Hepatocyte (in vitro differentiated cells): Measurements from ENCODE around the gene SUGCT. TPM values are rescaled to one million over a fixed set of nuclear protein-coding genes. Genes with fewer than 3 reads are reported as not detected.

ENCODE experiments used
- DNase-seq: peaks from one replicate; pipeline ENCODE4 v3.0.0-alpha.2; 2016; ENCODE audit warnings: low spot score
- H2AFZ ChIP-seq: fragments of 200-600 bp; sonication (generic); 2 replicates; pipeline ENCODE4 v1.6.0; 2016; ENCODE audit warnings: antibody characterized with exemption, mild to moderate bottlenecking
- H3K27ac ChIP-seq: fragments of 200-600 bp; sonication (generic); 2 replicates; pipeline ENCODE4 v1.5.1; 2016; ENCODE audit warnings: mild to moderate bottlenecking
- H3K27me3 ChIP-seq: fragments of 200-600 bp; sonication (generic); 2 replicates; pipeline ENCODE4 v1.6.1; 2016
- H3K36me3 ChIP-seq: fragments of 200-600 bp; sonication (generic); replicated peaks from 2 replicates; pipeline ENCODE4 v1.5.1; 2016; ENCODE audit warnings: low read depth; ENCODE audit not compliant: insufficient read depth
- H3K4me1 ChIP-seq: fragments of 200-600 bp; sonication (generic); 2 replicates; pipeline ENCODE4 v1.5.1; 2016; ENCODE audit warnings: mild to moderate bottlenecking, moderate library complexity; ENCODE audit not compliant: insufficient read depth
- H3K4me2 ChIP-seq: fragments of 200-600 bp; sonication (generic); 2 replicates; pipeline ENCODE4 v1.6.0; 2016
- H3K4me3 ChIP-seq: fragments of 200-600 bp; sonication (generic); 2 replicates; pipeline ENCODE4 v1.5.1; 2016; ENCODE audit warnings: mild to moderate bottlenecking
- H3K79me2 ChIP-seq: fragments of 200-600 bp; sonication (generic); 2 replicates; pipeline ENCODE4 v1.6.0; 2017; ENCODE audit warnings: mild to moderate bottlenecking
- H3K9me2 ChIP-seq: fragments of 200-600 bp; sonication (generic); replicated peaks from 2 replicates; pipeline ENCODE4 v1.6.0; 2017; ENCODE audit warnings: mild to moderate bottlenecking; ENCODE audit not compliant: insufficient read depth
- H3K9me3 ChIP-seq: fragments of 200-600 bp; sonication (generic); 2 replicates; pipeline ENCODE4 v1.5.1; 2016; ENCODE audit warnings: low read depth, mild to moderate bottlenecking
- H4K20me1 ChIP-seq: fragments of 200-600 bp; sonication (generic); 2 replicates; pipeline ENCODE4 v1.6.0; 2016; ENCODE audit warnings: mild to moderate bottlenecking; ENCODE audit not compliant: insufficient read depth, poor library complexity, severe bottlenecking
- EZH2 ChIP-seq: fragments of 200-600 bp; sonication (generic); IDR thresholded peaks from 2 replicates; pipeline ENCODE4 v1.6.1; 2016; ENCODE audit warnings: antibody characterized with exemption, mild to moderate bottlenecking, borderline replicate concordance
- EZH2phosphoT487 ChIP-seq: fragments of 200-600 bp; sonication (generic); IDR thresholded peaks from one replicate; pipeline ENCODE4 v1.6.1; 2018; ENCODE audit warnings: antibody characterized with exemption, mild to moderate bottlenecking, low read depth, moderate library complexity; ENCODE audit not compliant: unreplicated experiment, severe bottlenecking
- WGBS: methylation state at CpG from one replicate; pipeline ENCODE4 v1.1.6; 2016; ENCODE audit warnings: low lambda C conversion rate; ENCODE audit errors: missing lambda C conversion rate; 5-methylcytosine and 5-hydroxymethylcytosine counted together
- polyA plus RNA-seq: library from polyadenylated mRNA; unstranded; fragments of >200 nt; fragmentation: Nextera tagmentation; extraction: Ambion mirVana; gene quantifications from 2 replicates; pipeline ENCODE4 v1.2.1, GENCODE V29; 2016
- total RNA-seq: library from RNA; depleted of rRNA; stranded (reverse); fragments of >200 nt; gene quantifications from 2 replicates; pipeline ENCODE4 v1.2.3, GENCODE V29; 2014
- TF ChIP-seq, protein P1 (sequence below): fragments of 200-600 bp; sonication (generic); IDR thresholded peaks from 2 replicates; pipeline ENCODE4 v1.5.1; 2016; ENCODE audit warnings: antibody characterized with exemption, mild to moderate bottlenecking; ENCODE audit not compliant: poor library complexity

SUGCT gene
- total and polyA plus RNA-seq, 2 experiments from 2014 or later = 5.1 to 12.0 TPM

DNA sequence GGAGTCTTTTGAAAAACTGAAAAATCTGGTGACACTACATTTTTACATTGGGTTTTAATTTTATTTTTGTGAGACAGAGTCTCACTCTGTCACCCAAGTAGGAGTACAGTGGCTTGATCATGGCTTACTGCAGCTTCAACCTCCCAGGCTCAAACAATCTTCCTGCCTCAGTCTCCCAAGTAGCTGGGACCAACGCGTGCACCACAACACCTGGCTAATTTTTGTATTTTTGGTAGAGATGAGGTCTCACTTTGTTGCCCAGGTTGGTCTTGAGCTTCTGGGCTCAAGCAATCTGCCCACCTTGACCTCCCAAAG lies 11.9 kb upstream of the SUGCT start:
- H3K9me2 ChIP-seq = no peaks in the 10 kb centered on the region
- no peaks in the 10 kb centered on the region for H3K27me3 ChIP-seq
- H3K79me2 ChIP-seq = peaks cover 26% of the 10 kb centered on the region
- no peak for TF ChIP-seq EZH2phosphoT487
- TF ChIP-seq, protein P1, sequence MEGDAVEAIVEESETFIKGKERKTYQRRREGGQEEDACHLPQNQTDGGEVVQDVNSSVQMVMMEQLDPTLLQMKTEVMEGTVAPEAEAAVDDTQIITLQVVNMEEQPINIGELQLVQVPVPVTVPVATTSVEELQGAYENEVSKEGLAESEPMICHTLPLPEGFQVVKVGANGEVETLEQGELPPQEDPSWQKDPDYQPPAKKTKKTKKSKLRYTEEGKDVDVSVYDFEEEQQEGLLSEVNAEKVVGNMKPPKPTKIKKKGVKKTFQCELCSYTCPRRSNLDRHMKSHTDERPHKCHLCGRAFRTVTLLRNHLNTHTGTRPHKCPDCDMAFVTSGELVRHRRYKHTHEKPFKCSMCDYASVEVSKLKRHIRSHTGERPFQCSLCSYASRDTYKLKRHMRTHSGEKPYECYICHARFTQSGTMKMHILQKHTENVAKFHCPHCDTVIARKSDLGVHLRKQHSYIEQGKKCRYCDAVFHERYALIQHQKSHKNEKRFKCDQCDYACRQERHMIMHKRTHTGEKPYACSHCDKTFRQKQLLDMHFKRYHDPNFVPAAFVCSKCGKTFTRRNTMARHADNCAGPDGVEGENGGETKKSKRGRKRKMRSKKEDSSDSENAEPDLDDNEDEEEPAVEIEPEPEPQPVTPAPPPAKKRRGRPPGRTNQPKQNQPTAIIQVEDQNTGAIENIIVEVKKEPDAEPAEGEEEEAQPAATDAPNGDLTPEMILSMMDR = no peak
- no peak for TF ChIP-seq EZH2
- H3K4me2 ChIP-seq = no peak overlapping the region
- H2AFZ ChIP-seq = no peak overlapping the region
- no peak overlapping the region for H3K4me3 ChIP-seq
- H3K4me1 ChIP-seq = no peaks in the 10 kb centered on the region
- DNase-seq = no peak
- H3K36me3 ChIP-seq = no peaks in the 10 kb centered on the region
- WGBS = 96% methylated on average over 2 of the region's 2 CpGs
- H3K9me3 ChIP-seq = no peaks in the 10 kb centered on the region
- H4K20me1 ChIP-seq = no peaks in the 10 kb centered on the region
- no peak overlapping the region for H3K27ac ChIP-seq

DNA sequence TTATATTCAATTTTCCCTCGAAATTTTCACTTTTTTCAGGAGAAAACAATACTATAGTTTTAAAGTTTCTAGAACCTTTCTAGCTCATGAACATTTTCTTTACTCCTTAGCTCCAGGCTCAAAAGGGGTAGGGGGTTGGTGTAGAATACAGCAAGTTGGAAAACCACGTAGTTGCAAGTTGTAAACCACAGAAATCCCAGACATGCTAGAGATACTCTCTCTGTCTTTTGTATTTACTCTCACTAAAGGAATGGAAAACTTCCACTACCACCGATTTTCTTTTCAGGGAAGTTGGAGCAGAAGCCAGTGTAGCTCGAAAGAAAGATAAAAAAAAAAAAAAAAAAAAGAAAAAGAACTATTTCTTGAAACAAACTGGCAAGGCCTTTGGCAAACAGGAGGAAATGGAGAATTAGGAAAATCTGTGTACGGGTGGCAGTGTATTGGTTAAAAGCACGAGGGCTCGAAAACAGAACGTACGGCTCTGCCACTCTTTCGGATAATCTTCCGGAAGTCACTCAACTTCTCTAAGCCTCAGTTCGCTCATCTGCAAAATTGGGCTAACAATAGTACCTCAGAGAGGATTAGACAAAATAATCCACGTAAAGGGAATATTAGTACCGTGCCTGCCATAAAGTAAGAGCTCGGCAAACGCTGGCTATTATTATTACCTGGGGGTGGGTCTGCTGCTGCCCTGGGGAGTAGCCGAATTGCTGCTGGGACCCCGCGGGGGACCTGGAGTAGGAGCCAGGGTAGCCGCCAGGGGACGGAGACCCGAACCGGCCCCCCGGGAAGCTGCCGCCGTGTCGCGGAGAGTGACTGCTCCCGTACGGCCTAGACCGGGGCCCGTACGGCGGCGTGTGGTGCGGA lies 1.0 kb upstream of the SUGCT start:
- Histone ChIP-seq H3K9me2 (no peaks in the 10 kb centered on the region), H3K4me1 (peaks cover 6% of the 10 kb centered on the region), H3K36me3 (no peaks in the 10 kb centered on the region), H4K20me1 (peaks cover 14% of the 10 kb centered on the region), H3K4me3 (peak overlapping the region; percentile 95), H3K27me3 (no peaks in the 10 kb centered on the region), H3K79me2 (peaks cover 56% of the 10 kb centered on the region), H3K9me3 (no peaks in the 10 kb centered on the region), H2AFZ (peak overlapping the region; percentile 93), H3K4me2 (peak overlapping the region; percentile 97), H3K27ac (peak overlapping the region; percentile 97)
- peak; percentile 34 for DNase-seq
- no peak for TF ChIP-seq EZH2phosphoT487
- no peak for TF ChIP-seq EZH2
- TF ChIP-seq, protein P1 = no peak
- 1% methylated on average over 29 of the region's 36 CpGs for WGBS

- peak overlapping the region; percentile 97 for H3K27ac ChIP-seq
- peak overlapping the region; percentile 93 for H2AFZ ChIP-seq
- H3K4me2 ChIP-seq = peak overlapping the region; percentile 97
- WGBS = 5% methylated on average over 17 of the region's 17 CpGs
- no peaks in the 10 kb centered on the region for H3K27me3 ChIP-seq
- peak overlapping the region; percentile 95 for H3K4me3 ChIP-seq
- no peaks in the 10 kb centered on the region for H3K9me3 ChIP-seq
- H3K36me3 ChIP-seq = no peaks in the 10 kb centered on the region
- H3K9me2 ChIP-seq = no peaks in the 10 kb centered on the region
- TF ChIP-seq, protein P1 = no peak
- TF ChIP-seq EZH2 (no peak), EZH2phosphoT487 (no peak)
- H3K4me1 ChIP-seq = peaks cover 6% of the 10 kb centered on the region
- peaks cover 41% of the 10 kb centered on the region for H3K79me2 ChIP-seq
- DNase-seq = peak; percentile 41
- H4K20me1 ChIP-seq = peaks cover 14% of the 10 kb centered on the region
Observed at GRCh38 chr7:40135317-40135610, 459 bp downstream of the SUGCT start.

GRCh38 chr7:40137563-40137962 lies 2.8 kb downstream of the SUGCT start:
- Histone ChIP-seq H4K20me1 (peaks cover 3% of the 10 kb centered on the region), H2AFZ (no peak overlapping the region), H3K4me3 (no peak overlapping the region), H3K4me2 (no peak overlapping the region), H3K79me2 (peaks cover 18% of the 10 kb centered on the region), H3K36me3 (no peaks in the 10 kb centered on the region), H3K4me1 (peaks cover 6% of the 10 kb centered on the region), H3K27me3 (no peaks in the 10 kb centered on the region), H3K9me3 (no peaks in the 10 kb centered on the region), H3K9me2 (no peaks in the 10 kb centered on the region), H3K27ac (no peak overlapping the region)
- no peak for DNase-seq
- WGBS = 92% methylated on average over 2 of the region's 2 CpGs
- TF ChIP-seq, protein P1 = no peak
- TF ChIP-seq EZH2phosphoT487 = no peak
- TF ChIP-seq EZH2 = no peak
